GM12873 (cell line): ENCODE results near the gene TUT4.

Source experiments
- TF ChIP-seq, protein P1 (sequence below): IDR thresholded peaks from 2 replicates; pipeline ENCODE4 v1.5.1; 2012; ENCODE audit warnings: low read depth, mild to moderate bottlenecking, moderate library complexity, low read length, control low read depth; ENCODE audit not compliant: insufficient read depth; ENCODE audit errors: missing control alignments

The TUT4 gene

DNA sequence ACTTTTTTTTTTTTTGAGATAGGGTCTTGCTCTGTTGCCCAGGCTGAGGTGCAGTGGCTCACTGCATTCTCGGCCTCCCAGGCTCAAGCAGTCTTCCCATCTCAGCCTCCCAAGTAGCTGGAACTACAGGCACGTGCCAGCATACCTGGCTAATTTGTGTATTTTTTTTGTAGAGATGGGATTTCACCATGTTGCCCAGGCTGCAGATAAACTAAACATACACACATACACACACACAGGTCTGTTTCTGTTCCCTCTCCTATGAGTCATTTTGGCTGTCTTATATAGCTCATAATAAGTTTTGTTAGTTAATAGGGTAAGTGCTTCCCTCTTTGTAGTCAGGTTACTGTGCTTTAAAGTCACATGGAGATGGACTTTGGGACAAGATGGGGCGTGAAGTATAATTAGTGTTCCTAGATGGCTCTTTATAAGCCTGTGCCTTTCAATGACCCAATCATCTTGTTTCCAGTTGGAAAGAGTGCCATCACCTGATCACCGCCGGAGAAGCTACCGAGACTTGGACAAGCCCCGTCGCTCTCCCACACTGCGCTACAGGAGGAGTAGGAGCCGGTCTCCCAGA is 139.4 kb downstream of the TUT4 start:
- TF ChIP-seq, protein P1, sequence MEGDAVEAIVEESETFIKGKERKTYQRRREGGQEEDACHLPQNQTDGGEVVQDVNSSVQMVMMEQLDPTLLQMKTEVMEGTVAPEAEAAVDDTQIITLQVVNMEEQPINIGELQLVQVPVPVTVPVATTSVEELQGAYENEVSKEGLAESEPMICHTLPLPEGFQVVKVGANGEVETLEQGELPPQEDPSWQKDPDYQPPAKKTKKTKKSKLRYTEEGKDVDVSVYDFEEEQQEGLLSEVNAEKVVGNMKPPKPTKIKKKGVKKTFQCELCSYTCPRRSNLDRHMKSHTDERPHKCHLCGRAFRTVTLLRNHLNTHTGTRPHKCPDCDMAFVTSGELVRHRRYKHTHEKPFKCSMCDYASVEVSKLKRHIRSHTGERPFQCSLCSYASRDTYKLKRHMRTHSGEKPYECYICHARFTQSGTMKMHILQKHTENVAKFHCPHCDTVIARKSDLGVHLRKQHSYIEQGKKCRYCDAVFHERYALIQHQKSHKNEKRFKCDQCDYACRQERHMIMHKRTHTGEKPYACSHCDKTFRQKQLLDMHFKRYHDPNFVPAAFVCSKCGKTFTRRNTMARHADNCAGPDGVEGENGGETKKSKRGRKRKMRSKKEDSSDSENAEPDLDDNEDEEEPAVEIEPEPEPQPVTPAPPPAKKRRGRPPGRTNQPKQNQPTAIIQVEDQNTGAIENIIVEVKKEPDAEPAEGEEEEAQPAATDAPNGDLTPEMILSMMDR, result no peak

DNA sequence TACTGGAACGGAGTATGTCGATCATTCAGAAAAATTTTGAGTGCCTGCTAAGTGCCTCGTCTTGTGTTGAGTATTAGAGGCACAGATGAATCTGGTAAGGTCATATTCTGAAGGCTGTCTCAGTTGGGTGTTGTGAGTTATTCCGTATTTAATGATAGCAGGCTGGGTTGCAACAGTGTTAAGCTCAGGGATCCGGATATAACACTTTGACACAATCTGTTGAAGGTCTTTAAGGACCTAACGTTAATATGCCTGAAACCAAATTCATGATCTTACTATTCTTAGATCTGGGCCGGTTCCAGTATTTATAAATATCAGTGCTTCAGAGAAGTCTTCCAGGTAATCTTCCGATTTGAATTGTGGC is 147.9 kb downstream of the TUT4 start:
- TF ChIP-seq, protein P1, result no peak

DNA sequence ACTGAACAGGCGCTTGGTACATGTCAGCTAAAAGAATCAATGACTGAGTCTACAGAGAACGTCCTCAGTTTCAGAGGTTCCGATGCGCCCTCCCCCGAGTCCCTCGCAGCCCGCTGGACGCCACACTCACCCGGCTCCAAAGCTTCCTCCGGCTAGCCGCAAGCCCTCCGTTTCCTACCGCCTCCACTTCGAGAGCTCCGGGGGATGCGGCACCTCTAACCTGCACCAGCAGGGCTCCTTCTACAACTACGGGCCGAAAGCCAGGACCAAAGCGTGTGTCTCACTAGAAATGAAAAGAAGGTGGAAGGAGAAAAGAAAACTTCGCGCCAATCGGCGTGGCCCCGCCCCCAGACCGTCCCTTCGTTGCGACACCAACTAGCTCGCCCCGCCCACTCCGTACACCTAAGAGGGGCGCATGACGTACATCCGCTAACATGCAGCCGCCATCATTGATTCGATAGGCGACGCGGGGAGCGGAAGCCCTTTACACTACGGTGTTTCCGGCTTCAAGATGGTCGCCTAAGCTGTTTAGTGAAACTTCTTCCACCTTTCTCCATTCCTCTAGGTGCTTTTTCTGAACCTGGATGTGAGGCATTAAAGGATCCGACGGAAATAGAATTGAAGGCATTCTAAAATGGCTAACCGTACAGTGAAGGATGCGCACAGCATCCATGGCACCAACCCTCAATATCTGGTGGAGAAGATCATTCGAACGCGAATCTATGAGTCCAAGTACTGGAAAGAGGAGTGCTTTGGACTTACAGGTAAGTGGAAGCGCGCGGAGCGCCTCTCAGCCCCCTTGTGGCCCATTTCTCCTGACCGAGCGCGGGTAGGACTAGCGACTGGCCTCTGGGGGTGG is 148.5 kb downstream of the TUT4 start, which contains the start of the genes ORC1 and PRPF38A:
Gene ORC1, minus strand, starts transcription at position 308 of the 859 bp plus-strand sequence. CDS start 2,200 bp downstream, outside the sequence.
Gene PRPF38A, plus strand, starts transcription at position 487 of the 859 bp plus-strand sequence. Its CDS starts 148 bp downstream, at position 635.
- TF ChIP-seq, protein P1, result peak; percentile 73

DNA sequence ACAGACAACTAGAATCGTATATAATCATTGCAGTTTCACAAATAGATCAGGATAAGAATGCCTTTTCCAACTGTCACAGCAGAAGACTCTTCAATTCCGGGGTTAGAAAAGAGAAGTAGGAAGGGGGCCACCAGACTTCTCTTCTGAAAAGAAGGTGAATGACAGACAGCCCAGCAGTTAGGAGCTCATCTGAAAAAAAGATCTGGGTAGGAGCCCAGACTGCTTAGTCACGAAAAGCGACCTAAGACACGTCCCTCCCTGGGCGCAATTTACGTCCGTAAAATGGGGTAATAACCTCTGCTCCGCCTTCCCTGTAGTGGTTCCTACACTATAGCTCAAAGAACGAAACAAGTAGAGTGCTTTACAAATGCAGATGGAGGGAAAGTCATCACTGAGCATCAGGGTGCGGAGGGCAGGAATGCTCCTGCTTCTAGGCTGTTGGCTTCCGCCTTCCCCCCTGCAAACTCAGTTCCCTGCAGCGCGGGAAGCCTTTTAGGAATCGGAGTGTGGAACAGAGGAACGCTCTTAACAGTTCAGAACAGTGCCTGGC is 149.3 kb downstream of the TUT4 start:
- TF ChIP-seq, protein P1, result no peak

DNA sequence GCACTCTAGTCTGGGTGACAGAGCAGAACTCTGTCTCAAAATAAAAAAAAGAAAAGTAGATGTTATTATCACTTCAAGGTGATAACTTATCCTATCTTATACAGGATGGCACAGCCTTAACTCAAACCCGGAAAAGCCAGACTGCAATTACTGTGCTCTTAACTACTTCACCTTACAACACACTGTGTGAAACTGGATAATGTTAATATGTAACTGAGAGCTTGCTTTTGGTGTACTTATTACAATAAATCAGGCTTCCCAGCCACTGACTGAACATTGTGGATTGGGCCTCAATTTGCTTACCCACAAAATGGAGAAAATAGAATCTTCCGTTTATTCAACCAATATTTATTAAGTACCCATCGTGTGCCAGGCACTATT is 150.0 kb downstream of the TUT4 start:
- TF ChIP-seq, protein P1, result no peak

DNA sequence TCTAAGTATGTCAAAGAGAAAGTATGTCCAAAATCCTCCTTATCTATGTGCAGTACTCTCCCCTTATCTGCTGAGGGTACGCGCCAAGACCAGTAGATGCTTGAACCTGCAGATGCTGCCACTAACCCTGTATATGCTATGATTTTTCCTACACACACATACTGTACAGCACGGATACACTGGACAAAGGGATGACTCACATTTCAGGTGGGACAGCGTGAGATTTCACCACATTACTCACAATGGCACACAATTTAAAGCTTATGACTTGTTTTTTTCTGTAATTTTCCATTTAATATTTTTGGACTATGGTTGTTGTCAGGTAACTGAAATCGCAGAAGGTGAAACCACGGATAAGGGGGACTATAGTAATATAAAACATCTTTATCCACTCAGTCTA is 152.8 kb downstream of the TUT4 start:
- TF ChIP-seq, protein P1, result no peak

DNA sequence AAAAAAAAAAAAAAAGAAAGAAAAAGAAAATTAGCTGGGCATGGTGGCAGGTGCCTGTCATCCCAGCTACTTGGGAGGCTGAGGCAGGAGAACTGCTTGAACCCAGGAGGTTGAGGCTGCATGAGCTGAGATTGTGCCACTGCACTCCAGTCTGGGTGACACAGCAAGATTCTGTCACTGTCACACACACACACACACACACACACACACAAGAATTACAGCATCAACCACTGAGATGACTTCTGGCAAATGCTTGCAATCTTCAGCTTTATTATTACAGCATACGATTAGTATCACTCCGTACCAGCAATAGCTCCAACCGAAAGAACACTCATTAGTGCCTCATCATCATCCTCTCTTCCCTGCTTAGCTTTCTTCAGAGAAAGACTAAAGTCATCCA is 153.3 kb downstream of the TUT4 start:
- TF ChIP-seq, protein P1, result no peak
